HUDEP-2 (cell line): Measurements from ENCODE around the gene SCMH1.
"Not testable (repeated sequence)": the region's sequence is repeated elsewhere in the genome, so short reads cannot be mapped to it uniquely, and the experiment has no call there.

Experiments used
- DNase-seq, 76 experiments: peaks; one replicate each; lab custom pipeline; 2025; ENCODE audit not compliant: unreplicated experiment in 76 of 76; lab: John Stamatoyannopoulos, UW

SCMH1 gene

GRCh38 chr1:41158966-41159365 is 83.1 kb downstream of the SCMH1 start:
- DNase-seq, result no peak

DNA sequence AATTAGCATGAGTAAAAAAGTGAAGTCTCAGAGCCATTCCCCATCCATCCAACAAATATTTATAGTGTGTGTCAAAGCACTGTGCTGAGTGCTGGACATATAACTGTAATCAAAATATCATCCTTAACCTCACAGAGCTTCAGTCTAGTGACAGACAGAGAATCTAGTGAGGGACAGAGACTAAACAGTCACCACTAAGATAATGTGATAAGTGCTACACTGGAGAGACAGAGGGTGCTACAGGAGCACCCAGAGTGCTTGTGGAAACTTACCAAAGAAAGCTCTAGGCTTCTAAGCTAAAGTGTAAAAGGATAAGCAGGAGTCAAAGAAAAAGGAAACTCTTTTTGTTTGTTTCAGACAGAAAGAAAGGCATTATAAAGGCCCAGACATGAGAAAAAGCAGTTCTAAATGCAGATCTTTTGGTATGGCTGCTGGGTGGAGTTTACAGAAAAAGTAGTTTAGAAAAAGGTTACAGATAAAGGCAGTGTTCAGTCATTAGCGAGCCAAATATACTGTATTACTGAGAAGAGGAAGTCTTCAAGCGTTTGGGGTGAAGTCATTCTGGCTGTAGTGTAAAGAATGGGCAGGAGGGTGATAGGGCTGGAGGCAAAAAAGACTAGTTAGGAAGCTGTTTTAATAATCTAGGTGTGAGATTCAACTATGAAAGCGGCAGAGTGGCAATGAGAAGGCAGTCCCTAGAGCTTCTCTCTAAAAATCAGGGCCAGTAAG is 83.8 kb downstream of the SCMH1 start:
- DNase-seq, result peak in 24 of 76 experiments; percentile 6 to 59 (median 24)

DNA sequence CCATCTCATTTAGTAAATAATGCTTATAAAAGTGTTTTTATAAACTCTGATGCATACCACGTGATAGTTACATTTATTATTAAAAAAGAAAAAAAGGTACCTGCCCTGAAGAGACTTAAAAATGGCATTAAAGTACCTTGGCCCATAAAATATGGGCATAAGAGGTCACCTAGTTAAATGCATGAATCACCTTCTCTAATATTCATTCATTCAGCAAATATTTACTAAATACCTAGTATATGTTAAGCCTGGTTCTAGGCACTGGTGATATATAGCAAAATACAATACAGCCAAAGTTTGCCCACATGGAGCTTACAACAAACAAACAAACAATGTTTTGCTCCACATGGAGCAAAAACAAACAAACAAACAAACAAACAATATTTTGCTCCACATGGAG is 87.0 kb downstream of the SCMH1 start:
- DNase-seq, result no peak

- no peak for DNase-seq
These were observed 88.3 kb downstream of the SCMH1 start for GRCh38 chr1:41153750-41154274.

- DNase-seq, result no peak
These were observed 89.5 kb downstream of the SCMH1 start for GRCh38 chr1:41152622-41153044.

DNA sequence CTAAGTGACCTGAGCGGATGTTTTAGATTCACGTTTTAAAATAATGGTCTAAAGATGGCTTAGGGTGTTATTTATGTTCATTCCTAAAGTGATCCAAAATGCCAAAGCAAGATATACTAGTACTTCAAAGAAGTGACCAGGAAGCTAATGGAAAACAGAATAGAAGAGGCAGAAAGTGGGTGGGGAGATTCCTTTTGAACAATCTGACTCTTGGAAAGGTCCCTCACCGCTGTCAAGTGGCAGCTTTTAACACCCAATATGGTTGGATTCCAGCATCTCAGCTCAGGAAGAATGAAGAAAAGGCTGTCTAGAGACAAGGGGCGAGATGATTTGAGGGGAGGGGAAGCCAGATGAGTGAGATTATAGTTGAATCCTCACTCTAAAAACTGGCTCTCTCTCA is 90.3 kb downstream of the SCMH1 start:
- DNase-seq, result no peak

- DNase-seq, result no peak
These were observed 92.5 kb downstream of the SCMH1 start for GRCh38 chr1:41149570-41149969.

- DNase-seq, result no peak
These were observed 97.8 kb downstream of the SCMH1 start for GRCh38 chr1:41144285-41144684.

DNA sequence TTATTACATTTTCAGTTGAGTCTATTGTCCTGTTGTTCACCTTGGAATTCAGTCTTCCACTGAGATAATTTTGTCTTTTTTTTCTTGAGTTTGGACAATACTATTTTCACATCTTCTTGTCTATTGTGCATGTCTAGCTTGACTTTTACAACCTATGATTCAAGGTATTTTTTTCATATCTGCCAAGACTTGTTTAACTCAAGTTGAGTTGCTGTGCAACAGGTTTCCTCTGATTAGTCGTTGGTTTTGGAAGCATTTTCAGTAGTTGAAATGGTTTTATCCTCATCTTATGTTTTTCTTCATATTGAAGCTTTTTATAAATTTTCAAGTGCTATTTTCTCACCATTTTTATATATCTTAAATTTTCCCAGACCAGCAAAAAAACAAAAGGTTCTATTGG is 103.6 kb downstream of the SCMH1 start:
- DNase-seq, result no peak

GRCh38 chr1:41135196-41135947 is 106.7 kb downstream of the SCMH1 start:
- no peak for DNase-seq

GRCh38 chr1:41134325-41134724 is 107.8 kb downstream of the SCMH1 start:
- DNase-seq, result not testable (repeated sequence)

DNA sequence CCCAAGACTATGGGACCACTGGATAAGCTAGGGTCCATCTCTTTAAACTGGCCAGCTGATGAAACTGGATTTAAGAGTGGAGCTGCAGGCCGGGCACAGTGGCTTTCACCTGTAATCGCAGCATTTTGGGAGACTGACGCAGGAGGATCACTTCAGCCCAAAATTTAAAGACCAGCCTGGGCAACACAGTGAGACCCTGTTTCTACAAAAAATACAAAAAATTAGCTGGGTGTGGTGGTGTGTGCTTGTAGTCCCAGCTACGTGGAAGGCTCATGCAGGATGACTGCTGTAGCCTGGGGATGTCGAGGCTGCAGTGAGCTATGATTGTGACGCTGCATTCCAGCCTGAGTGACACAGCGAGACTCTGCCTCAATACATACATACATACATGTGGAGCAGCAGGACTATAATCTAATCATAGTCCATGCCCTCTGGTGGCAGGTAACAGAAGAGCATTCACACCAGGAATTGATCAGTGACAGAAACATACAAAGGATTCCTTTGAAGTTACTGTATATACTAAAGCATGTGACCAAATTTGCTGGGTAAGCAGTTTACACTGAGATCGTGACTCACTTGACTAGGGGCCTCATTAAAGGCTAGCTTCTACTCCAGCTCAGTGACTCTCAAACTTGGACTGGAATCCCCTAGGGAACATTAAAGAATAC is 119.1 kb downstream of the SCMH1 start:
- DNase-seq, result peak in 12 of 76 experiments; percentile 1 to 23 (median 7)

DNA sequence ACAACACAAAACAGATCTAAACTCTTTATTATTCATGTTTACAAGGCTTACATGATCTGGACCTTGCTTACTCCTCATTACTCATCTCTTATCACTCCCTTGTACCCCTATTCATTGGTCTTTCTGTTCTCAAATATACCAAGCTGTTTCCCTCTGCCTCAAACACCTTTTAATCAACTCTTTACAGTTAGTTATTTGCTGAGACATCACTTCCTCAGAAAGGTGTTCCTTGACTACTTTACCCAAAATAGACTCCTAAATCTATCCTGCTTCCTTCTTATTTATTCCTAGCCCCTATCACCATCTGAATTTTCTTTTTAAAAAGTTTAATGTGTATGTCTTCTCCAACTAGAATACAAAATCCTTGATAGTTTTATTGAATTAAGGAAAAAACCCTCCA is 120.0 kb downstream of the SCMH1 start:
- no peak for DNase-seq

- DNase-seq, result no peak
These were observed 123.5 kb downstream of the SCMH1 start for GRCh38 chr1:41118645-41119044.

DNA sequence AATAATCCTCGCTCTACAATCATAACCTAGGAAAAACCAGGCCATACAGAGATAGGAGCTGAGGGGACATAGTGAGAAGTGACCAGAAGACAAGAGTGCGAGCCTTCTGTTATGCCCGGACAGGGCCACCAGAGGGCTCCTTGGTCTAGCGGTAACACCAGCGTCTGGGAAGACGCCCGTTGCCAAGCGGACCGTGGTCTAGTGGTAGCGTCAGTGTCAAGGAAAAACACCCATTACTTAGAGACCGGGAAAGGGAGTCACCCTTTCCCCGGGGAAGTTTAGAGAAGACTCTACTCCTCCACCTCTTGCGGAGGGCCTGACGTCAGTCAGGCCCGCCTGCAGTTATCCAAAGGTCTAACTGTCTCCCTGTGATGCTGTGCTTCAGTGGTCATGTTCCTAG is 124.9 kb downstream of the SCMH1 start:
- not testable (repeated sequence) for DNase-seq

DNA sequence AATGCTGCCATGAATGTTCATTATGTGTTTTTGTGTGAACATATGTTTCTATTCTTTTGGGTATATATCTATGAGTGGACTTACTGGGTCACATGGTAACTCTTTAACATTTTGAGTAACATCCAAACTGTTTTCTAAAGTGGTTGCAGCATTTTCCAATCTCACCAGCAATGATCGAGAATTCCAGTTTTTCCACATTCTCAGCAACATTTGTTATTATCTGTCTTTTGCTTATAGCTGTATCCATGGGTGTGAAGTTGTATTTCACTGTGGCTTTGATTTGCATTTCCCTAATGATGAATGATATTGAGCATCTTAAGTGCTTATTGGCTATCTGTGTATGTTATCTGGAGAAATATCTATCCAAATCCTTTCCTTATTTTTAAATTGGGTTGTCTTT is 131.4 kb downstream of the SCMH1 start:
- no peak for DNase-seq

DNA sequence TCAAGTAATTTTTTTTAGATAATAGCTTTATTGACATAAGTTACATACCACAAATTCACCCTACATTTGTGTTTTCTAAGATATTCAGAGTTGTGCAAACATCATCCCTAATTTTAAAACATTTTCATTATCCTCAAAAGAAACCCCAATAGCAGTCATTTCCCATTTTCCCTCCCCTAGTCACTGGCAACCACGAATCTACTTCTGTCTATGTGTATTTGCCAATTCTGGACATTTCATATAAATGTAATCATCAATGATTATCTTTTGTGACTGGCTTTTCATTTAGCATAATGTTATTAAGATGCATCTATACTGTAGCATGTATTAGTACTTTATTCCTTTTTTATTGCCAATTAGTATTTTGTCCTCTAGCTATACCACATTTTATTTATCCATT is 131.8 kb downstream of the SCMH1 start:
- no peak for DNase-seq

- peak in 8 of 76 experiments; percentile 4 to 28 (median 14) for DNase-seq
These were observed 132.6 kb downstream of the SCMH1 start for GRCh38 chr1:41109310-41110197.

DNA sequence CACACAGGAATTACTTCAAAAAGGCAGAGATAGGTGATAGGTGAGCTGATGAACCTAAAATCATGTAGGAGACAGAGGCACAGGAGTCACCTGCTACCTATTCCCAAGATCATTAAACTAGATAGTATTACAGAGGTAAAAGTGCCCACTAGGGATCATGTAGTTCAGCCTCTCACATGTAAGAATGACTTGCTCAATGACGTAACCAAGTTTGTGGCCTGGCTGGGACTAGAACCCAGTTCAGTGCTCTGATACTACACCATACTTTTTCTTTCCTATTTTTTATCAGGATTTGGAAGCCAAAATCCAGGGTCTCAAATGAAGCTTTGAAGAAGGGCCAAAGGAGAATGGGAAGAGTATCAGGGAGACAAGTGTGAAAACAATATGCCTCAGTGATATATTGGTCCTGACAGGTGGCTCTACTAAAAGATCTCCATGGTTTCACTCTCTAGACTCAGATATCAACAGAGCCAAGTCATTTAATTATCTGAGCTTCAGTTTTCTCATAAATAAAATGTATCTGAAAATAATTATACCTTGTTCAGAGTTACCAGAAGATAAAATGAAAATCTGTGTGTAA is 133.3 kb downstream of the SCMH1 start:
- no peak for DNase-seq

GRCh38 chr1:41103766-41104165 is 138.3 kb downstream of the SCMH1 start:
- no peak for DNase-seq
